HG02938 (cell line): ENCODE data around the gene THRAP3.
"Not testable (repeated sequence)": the region's sequence is repeated elsewhere in the genome, so short reads cannot be mapped to it uniquely, and the experiment has no call there.

ENCODE experiments used
- ATAC-seq: cut with Tn5 transposase; IDR thresholded peaks from one replicate; pipeline ENCODE4 v1.9.1; 2021; ENCODE audit warnings: mild to moderate bottlenecking, moderate library complexity; ENCODE audit not compliant: unreplicated experiment

THRAP3 gene

DNA sequence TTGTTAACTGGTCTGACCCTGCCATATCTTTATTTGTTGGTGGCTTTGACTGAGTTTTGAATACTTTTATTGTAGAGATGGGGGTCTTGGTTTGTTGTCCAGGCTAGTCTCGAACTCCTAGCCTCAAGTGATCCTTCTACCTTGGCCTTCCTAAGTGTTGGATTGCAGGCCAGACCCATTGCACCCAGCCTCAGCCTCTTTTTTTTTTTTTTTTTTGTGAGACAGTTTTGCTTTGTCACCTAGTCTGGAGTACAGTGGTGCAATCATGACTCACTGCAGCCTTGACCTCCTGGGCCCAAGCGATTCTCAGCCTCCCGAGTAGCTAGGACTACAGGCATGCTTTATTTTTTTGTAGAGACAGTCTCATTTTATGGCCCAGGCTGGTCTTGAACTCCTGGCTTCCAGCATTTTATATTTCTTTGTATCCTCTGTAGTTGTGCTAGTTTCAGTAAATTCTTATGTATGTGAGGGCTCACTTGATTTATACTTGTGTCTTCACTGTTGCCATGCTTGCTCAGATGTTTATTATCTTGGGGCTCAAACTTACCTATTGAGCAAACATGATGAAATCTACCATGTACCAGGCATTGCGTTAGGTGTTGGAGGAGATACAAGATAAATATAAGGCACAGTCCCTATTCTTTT is 24.1 kb downstream of the THRAP3 start:
- no peak for ATAC-seq

DNA sequence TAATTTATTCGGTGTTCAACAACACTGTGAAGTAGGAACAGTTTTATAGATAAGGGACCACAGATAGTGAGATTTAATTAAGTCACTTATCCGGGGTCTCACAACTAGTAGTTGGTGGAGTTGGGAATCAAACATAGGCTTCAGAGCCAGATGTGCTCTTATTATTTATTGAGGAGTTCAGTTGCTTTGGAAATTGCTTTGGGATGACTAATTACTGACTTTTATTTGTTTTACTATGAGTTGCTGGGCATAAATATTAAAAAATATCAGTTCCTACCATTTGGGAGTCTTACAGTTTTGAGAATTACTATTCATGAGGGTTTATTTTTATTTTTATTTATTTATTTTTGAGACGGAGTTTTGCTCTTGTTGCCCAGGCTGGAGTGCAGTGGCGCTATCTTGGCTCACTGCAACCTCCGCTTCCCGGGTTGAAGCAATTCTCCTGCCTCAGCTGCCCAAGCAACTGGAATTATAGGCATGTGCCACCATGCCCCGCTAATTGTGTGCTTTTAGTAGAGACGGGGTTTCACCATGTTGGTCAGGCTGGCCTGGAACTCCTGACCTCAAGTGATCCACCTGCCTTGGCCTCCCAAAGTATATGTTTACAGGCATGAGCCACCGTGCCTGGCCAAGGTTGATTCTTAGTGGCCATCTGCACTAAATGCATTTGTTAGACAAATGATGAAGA is 27.7 kb downstream of the THRAP3 start:
- no peak for ATAC-seq

GRCh38 chr1:36252482-36252824 is 28.2 kb downstream of the THRAP3 start:
- ATAC-seq: not testable (repeated sequence)

DNA sequence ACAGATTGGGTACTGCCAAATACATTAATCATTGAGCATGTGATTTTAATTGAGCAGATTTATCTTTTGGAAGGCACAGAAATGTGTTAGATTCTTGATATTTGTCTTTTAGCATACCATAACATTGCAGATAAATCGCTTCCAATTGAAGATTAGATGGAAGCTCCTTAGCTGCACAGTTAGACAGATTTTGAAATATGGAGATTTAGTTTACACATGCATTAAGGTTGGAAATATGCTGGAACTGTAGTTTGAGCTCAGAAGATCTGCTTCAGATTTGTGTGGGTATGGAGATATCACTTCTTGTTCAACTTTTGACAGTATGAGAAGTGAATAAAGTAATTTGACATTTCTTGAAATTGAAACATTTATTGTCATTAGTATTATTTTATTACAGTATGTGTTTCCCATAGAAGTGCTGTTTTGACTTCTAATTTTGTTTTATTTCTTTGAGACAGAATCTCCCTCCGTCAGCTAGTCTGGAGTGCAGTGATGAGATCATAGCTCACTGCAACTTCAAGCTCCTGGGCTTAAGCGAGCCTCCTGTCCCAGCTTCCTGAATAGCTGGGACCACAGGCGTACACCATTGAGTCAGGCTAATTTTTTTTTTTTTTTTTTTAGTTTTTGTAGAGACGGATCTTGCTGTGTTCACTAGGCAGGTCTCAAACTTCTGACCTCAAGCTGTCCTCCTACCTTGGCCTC is 29.1 kb downstream of the THRAP3 start:
- ATAC-seq: no peak

GRCh38 chr1:36256558-36257374 is 32.5 kb downstream of the THRAP3 start:
- ATAC-seq: no peak

GRCh38 chr1:36257375-36257767 is 33.1 kb downstream of the THRAP3 start:
- ATAC-seq: no peak

GRCh38 chr1:36258960-36259344 is 34.7 kb downstream of the THRAP3 start:
- no peak for ATAC-seq

DNA sequence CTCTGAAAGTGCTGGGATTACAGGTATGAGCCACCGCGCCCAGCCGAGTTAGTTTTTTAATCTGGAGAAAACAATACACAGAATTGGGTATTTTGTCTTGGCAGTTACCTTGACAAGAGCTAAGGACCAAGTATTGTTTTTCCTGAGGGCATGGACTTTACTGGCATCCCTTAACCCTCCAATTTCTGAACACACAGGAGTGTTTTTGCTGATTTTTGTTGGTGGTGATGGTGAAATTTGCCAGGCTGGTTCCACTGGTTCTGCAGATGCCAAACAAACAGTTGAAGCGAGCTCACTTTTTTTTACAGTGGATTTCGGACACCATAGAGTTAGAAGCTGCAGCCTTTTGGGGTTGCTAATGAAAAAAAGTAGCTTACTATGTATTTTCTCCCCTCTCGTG is 44.7 kb downstream of the THRAP3 start:
- ATAC-seq: no peak

GRCh38 chr1:36269408-36269838 is 45.2 kb downstream of the THRAP3 start:
- ATAC-seq: no peak

DNA sequence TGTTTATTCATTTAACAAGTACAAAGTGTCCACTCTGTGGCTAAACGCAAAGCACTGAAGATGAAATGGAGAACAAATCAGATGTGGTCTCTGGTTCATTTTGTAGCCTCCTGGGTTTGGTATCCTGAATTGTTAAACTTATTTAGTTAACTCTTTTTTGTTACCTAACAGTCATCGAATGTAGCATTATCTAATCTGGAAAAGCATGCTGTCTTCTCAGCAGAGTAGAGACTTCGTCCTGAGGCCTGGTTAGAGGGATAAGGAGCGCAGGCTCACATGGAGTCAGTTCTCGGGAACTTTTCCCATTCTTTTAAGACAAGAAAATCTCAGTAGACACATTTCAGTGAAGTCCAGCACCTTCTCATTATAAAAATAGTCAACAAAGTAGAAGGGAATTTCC is 48.8 kb downstream of the THRAP3 start:
- no peak for ATAC-seq

GRCh38 chr1:36274201-36274600 is 50.0 kb downstream of the THRAP3 start:
- no peak for ATAC-seq

- ATAC-seq: no peak
Measured at GRCh38 chr1:36276688-36277087, 52.4 kb downstream of the THRAP3 start.

GRCh38 chr1:36279110-36279788 is 55.0 kb downstream of the THRAP3 start:
- no peak for ATAC-seq

DNA sequence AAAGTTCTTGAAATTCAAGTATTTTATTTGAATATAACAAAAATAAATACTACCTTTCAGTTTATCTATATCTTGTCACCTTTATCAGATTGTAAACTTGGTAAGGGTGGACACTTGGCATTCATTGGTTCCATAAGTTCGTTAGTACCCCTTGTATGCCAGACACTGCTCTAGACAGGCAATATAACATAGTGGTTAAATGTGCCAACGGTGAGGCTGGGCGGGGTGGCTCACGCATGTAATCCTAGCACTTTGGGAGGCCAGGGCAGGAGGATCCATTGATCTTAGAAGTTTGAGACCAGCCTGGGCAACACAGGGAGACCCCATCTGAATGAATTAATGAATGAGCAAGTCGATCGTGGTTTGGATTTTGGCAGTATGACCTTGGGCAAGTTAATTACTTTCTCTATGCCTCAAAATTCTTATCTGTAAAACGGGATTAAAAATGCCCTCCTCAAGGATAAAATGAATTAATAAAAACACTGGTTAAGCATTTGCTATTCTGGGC is 55.6 kb downstream of the THRAP3 start:
- no peak for ATAC-seq

GRCh38 chr1:36284061-36284460 is 59.8 kb downstream of the THRAP3 start:
- no peak for ATAC-seq

DNA sequence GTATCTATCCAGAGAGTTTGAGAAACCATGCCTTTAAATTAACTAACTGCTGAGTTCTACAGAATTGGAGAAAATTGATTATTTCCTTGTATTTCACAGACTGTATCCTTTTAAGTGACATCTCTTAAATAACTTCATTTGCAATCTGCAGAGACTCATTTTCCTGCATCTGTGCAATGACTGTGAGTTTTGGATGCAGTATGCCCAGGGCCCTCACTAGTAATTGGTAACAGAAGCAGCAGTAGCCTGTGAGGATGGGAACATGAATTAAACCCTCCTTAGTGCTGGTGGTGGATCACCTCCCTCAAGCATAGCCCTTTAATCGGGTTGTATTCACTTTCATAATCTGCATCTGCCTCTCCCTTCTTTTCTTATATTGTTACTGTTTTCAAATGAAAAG is 60.3 kb downstream of the THRAP3 start:
- ATAC-seq: no peak

GRCh38 chr1:36285443-36286101 is 61.3 kb downstream of the THRAP3 start:
- no peak for ATAC-seq

DNA sequence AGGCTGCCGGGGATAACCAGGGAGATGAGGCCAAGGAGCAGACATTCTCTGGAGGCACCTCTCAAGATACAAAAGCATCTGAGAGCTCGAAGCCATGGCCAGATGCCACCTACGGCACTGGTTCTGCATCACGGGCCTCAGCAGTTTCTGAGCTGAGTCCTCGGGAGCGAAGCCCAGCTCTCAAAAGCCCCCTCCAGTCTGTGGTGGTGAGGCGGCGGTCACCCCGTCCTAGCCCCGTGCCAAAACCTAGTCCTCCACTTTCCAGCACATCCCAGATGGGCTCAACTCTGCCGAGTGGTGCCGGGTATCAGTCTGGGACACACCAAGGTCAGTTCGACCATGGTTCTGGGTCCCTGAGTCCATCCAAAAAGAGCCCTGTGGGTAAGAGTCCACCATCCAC is 62.6 kb downstream of the THRAP3 start:
- no peak for ATAC-seq

DNA sequence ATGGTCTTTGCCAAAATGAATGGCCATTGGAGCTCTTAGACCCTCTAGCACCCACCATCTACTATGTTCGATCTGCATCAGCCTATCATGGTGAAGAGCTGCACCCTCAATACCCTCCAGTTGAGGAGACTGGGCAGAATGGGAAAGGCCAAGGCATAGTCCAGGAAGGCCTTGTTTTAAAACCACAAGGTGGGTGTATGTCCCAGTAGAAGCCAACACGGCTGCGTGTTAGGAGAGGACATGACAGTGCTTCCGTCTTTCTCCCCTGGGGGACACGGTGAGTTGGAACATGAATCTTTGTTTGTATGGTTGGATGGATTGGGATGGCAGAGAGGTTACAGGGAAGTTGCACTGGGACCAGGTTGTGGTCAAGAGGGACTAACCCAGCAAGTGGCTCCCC is 63.4 kb downstream of the THRAP3 start:
- no peak for ATAC-seq

- no peak for ATAC-seq
Measured at GRCh38 chr1:36295390-36295789, 71.1 kb downstream of the THRAP3 start.
